Breast epithelium (tissue), 3 donors: ENCODE results near the gene TIAM1.

ENCODE experiments used
- POLR2A ChIP-seq: fragments of 450-650 bp; IDR thresholded peaks from one replicate; pipeline ENCODE4 v1.6.1; 2016; ENCODE audit warnings: antibody characterized with exemption, mild to moderate bottlenecking, moderate library complexity
- TF ChIP-seq, protein P1 (sequence below), 3 donors: fragments of 450-650 bp; IDR thresholded peaks; one replicate each; pipeline ENCODE4 v1.5.1; 2016 to 2017; ENCODE audit warnings: antibody characterized with exemption in 3 of 3, mild to moderate bottlenecking in 3 of 3, moderate library complexity in 3 of 3

DNA sequence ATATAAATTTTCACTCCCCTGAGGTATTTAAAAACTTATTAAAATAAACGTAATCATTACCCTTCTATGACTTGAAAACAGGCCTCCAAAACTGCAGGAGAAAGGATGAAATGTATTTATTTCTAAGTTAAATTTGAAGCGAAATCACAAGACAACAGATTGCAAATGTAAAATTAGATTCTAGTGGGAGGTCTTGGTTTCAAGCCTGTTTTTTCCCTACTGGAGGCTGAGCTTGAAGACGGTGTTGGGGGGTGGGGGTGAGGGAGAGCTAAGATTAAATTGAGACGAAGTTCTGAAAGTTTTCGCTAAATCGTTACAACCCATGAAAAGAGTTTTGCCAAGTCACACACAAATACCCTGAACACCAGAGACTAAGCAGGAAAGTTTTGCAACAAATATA lies 68.2 kb downstream of the TIAM1 start:
- TF ChIP-seq, protein P1, sequence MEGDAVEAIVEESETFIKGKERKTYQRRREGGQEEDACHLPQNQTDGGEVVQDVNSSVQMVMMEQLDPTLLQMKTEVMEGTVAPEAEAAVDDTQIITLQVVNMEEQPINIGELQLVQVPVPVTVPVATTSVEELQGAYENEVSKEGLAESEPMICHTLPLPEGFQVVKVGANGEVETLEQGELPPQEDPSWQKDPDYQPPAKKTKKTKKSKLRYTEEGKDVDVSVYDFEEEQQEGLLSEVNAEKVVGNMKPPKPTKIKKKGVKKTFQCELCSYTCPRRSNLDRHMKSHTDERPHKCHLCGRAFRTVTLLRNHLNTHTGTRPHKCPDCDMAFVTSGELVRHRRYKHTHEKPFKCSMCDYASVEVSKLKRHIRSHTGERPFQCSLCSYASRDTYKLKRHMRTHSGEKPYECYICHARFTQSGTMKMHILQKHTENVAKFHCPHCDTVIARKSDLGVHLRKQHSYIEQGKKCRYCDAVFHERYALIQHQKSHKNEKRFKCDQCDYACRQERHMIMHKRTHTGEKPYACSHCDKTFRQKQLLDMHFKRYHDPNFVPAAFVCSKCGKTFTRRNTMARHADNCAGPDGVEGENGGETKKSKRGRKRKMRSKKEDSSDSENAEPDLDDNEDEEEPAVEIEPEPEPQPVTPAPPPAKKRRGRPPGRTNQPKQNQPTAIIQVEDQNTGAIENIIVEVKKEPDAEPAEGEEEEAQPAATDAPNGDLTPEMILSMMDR (IDR thresholded peaks at IDR 0.05) = no peak
- TF ChIP-seq POLR2A = no peak
